ENCODE measurements around the gene LAMA1. TPM values are rescaled to one million over a fixed set of nuclear protein-coding genes. Genes with fewer than 3 reads are reported as not detected.

Gene LAMA1
- total RNA-seq, 1 experiment from 2014 or later: not detected

DNA sequence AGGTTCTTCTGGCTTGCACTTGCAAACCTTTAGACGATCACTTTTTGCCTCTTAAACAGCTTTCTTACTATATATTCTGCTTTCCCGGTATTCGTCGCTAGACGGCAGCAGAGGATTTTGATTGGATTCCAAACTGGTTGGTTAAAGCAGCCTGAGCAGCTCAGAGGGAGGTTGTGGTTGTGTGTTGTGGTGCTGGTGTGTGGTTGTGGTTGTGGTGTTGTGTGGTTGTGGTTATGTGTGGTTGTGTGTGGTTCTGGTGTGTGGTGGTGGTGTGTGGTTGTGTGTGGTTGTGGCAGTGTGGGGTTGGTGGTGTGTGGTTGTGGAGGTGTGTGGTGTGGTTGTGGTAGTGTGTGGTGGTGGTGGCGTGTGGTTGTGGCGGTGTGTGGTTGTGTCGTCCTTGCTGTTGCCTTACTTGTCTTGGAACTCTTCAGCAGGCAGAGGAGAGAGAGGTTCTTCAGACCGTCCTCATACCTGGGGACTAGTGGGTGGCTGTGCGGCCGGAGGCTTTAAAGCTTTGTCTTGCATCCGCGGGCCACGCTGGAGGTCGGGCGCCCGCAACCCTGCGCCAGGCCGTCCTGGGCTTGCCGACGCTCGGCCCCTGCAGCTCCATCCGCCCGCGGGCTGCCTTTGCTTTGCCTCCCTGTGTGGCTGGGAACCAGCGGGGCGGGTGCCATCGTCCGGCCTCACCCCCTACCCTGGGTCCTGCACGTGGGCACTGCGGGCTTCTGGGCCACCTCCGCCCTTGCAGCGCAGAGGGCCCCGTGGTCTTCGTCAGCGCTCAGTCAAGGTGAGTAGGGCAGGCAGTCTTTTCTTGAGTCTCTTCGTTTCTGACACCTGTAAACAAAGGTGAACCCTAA, 197.3 kb downstream of the LAMA1 start:
- Histone ChIP-seq H3K27ac (no peak overlapping the region), H3K36me3 (ENCODE audit: low read depth) (no peaks in the 10 kb centered on the region), H3K9me2 (ENCODE audit: insufficient read depth) (no peaks in the 10 kb centered on the region), H3K79me2 (ENCODE audit: low read depth) (no peaks in the 10 kb centered on the region), H3K27me3 (ENCODE audit: insufficient read depth, low read depth) (peaks cover 27% of the 10 kb centered on the region), H3K4me1 (replicated peaks; ENCODE audit: insufficient read depth) (no peaks in the 10 kb centered on the region), H3F3A (ENCODE audit: insufficient read depth, low read depth) (no peaks in the 10 kb centered on the region), H3K4me2 (no peak overlapping the region), H3K4me3 (no peak overlapping the region), H4K20me1 (ENCODE audit: insufficient read depth) (no peaks in the 10 kb centered on the region), H2AFZ (no peak overlapping the region), H3K9me3 (ENCODE audit: insufficient read depth, low read depth) (no peaks in the 10 kb centered on the region)
- peak; percentile 81 for TF ChIP-seq CTCF (conservative IDR thresholded peaks at IDR 0.05)
- no peak for TF ChIP-seq EZH2 (IDR thresholded peaks at IDR 0.05; ENCODE audit: low read depth)
- POLR2A ChIA-PET (ENCODE audit: unreplicated experiment): no interaction called here
- no TSS peak for BruUV-seq (replicated peaks)
- DNase-seq: peak; percentile 34 to 43
- CTCF ChIA-PET: interaction anchor here (0.8 kb wide), 1 partner anchor 257 kb away, joined by 3 read pairs; no protein-coding TSS in a partner anchor
- intact Hi-C loops (cut with micrococcal nuclease; ENCODE audit: unreplicated experiment): loop anchor here (1.0 to 5.0 kb wide), 2 partner anchors 102 to 257 kb away; no protein-coding TSS in a partner anchor

DNA sequence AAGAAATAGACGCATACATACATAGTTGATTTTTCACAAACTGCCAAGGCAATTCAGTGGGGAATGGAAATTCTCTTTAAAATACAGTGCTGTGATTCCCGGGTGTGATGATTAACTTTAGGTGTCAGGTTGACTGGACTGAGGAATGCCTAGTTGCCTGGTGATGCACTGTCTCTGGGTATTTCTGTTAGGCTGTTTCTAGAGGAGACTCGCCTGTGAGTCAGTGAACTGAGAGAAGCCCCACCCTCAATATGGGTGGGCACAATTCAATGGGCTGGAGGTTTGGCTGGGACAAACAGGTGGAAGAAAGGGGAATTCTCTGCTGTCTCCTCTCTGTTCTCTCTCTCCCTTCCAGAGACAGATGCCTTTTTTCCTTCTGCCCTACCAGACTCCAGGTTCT, 200.5 kb downstream of the LAMA1 start:
- no peak for DNase-seq
- BruUV-seq (replicated peaks): no TSS peak
- no peak for TF ChIP-seq CTCF (conservative IDR thresholded peaks at IDR 0.05)
- TF ChIP-seq EZH2 (IDR thresholded peaks at IDR 0.05; ENCODE audit: low read depth): no peak
- CTCF ChIA-PET: no interaction called here
- Histone ChIP-seq H3K9me3 (ENCODE audit: insufficient read depth, low read depth) (no peaks in the 10 kb centered on the region), H3F3A (ENCODE audit: insufficient read depth, low read depth) (no peaks in the 10 kb centered on the region), H3K4me3 (no peak overlapping the region), H3K9me2 (ENCODE audit: insufficient read depth) (no peaks in the 10 kb centered on the region), H3K79me2 (ENCODE audit: low read depth) (no peaks in the 10 kb centered on the region), H3K4me1 (replicated peaks; ENCODE audit: insufficient read depth) (no peaks in the 10 kb centered on the region), H2AFZ (no peak overlapping the region), H3K27ac (no peak overlapping the region), H3K4me2 (no peak overlapping the region), H3K27me3 (ENCODE audit: insufficient read depth, low read depth) (peaks cover 27% of the 10 kb centered on the region), H3K36me3 (ENCODE audit: low read depth) (no peaks in the 10 kb centered on the region), H4K20me1 (ENCODE audit: insufficient read depth) (no peaks in the 10 kb centered on the region)
- intact Hi-C loops (cut with micrococcal nuclease; ENCODE audit: unreplicated experiment): no loop called here
- POLR2A ChIA-PET (ENCODE audit: unreplicated experiment): no interaction called here

GRCh38 chr18:6901286-6901926, 216.2 kb downstream of the LAMA1 start:
- CTCF ChIA-PET: no interaction called here
- TF ChIP-seq EZH2 (IDR thresholded peaks at IDR 0.05; ENCODE audit: low read depth): no peak
- no peak for TF ChIP-seq CTCF (conservative IDR thresholded peaks at IDR 0.05)
- no peaks in the 10 kb centered on the region for H3K4me1 ChIP-seq (replicated peaks; ENCODE audit: insufficient read depth)
- H3K4me3 ChIP-seq: no peak overlapping the region
- POLR2A ChIA-PET (ENCODE audit: unreplicated experiment): no interaction called here
- H3K9me3 ChIP-seq (ENCODE audit: insufficient read depth, low read depth): no peaks in the 10 kb centered on the region
- intact Hi-C loops (cut with micrococcal nuclease; ENCODE audit: unreplicated experiment): no loop called here
- H3K27me3 ChIP-seq (ENCODE audit: insufficient read depth, low read depth): no peaks in the 10 kb centered on the region
- no peak overlapping the region for H3K4me2 ChIP-seq
- H3F3A ChIP-seq (ENCODE audit: insufficient read depth, low read depth): no peaks in the 10 kb centered on the region
- H3K79me2 ChIP-seq (ENCODE audit: low read depth): no peaks in the 10 kb centered on the region
- no peak for DNase-seq
- no TSS peak for BruUV-seq (replicated peaks)
- H3K36me3 ChIP-seq (ENCODE audit: low read depth): no peaks in the 10 kb centered on the region
- no peaks in the 10 kb centered on the region for H4K20me1 ChIP-seq (ENCODE audit: insufficient read depth)
- H2AFZ ChIP-seq: no peak overlapping the region
- H3K27ac ChIP-seq: no peak overlapping the region
- H3K9me2 ChIP-seq (ENCODE audit: insufficient read depth): no peaks in the 10 kb centered on the region
